Keratinocyte (primary cell): Measurements from ENCODE around the gene RPTN.
"Not testable (repeated sequence)": the region's sequence is repeated elsewhere in the genome, so short reads cannot be mapped to it uniquely, and the experiment has no call there.

ENCODE experiments used
- EZH2 ChIP-seq: IDR thresholded peaks from one replicate; pipeline ENCODE4 v1.6.1; 2012; ENCODE audit warnings: inconsistent platforms, mild to moderate bottlenecking, low read length, moderate library complexity
- TF ChIP-seq, protein P1 (sequence below), 3 experiments: IDR thresholded peaks in 1 of 3; conservative IDR thresholded peaks in 1 of 3; optimal IDR thresholded peaks in 1 of 3; 2 replicates in 2 of 3; 3 replicates in 1 of 3; pipeline versions ENCODE3 to v1.5.1; 2011; ENCODE audit warnings: low read length in 3 of 3, mild to moderate bottlenecking in 3 of 3, moderate library complexity in 2 of 3, control low read depth in 1 of 3, inconsistent platforms in 1 of 3; ENCODE audit not compliant: insufficient read depth in 2 of 3; ENCODE audit errors: extremely low read depth in 1 of 3

GRCh38 chr1:152144674-152145183 lies 14.3 kb downstream of the RPTN start:
- TF ChIP-seq, protein P1, sequence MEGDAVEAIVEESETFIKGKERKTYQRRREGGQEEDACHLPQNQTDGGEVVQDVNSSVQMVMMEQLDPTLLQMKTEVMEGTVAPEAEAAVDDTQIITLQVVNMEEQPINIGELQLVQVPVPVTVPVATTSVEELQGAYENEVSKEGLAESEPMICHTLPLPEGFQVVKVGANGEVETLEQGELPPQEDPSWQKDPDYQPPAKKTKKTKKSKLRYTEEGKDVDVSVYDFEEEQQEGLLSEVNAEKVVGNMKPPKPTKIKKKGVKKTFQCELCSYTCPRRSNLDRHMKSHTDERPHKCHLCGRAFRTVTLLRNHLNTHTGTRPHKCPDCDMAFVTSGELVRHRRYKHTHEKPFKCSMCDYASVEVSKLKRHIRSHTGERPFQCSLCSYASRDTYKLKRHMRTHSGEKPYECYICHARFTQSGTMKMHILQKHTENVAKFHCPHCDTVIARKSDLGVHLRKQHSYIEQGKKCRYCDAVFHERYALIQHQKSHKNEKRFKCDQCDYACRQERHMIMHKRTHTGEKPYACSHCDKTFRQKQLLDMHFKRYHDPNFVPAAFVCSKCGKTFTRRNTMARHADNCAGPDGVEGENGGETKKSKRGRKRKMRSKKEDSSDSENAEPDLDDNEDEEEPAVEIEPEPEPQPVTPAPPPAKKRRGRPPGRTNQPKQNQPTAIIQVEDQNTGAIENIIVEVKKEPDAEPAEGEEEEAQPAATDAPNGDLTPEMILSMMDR (optimal IDR thresholded peaks at IDR 0.05 in 1 of 3, IDR thresholded peaks at IDR 0.05 in 1 of 3, conservative IDR thresholded peaks at IDR 0.05 in 1 of 3; ENCODE audit: extremely low read depth in 1 of 3, insufficient read depth in 2 of 3, low read length in 3 of 3): not testable (repeated sequence)
- not testable (repeated sequence) for TF ChIP-seq EZH2
